Ishikawa (cell line): ENCODE measurements around the gene GPRASP3.

ENCODE experiments used
- CREB1 ChIP-seq: IDR thresholded peaks from 2 replicates; pipeline ENCODE4 v1.6.1; 2012; ENCODE audit warnings: low read depth
- EGR1 ChIP-seq: IDR thresholded peaks from 2 replicates; pipeline ENCODE4 v1.6.1; 2012
- MAX ChIP-seq: IDR thresholded peaks from 2 replicates; pipeline ENCODE4 v1.6.1; 2012
- NFIC ChIP-seq: IDR thresholded peaks from 2 replicates; pipeline ENCODE4 v1.6.1; 2012
- REST ChIP-seq: IDR thresholded peaks from 2 replicates; pipeline ENCODE4 v1.6.1; 2012; ENCODE audit warnings: low read depth, mild to moderate bottlenecking
- TAF1 ChIP-seq: IDR thresholded peaks from 2 replicates; pipeline ENCODE4 v1.6.1; 2012; ENCODE audit warnings: low read depth, mild to moderate bottlenecking
- USF1 ChIP-seq: IDR thresholded peaks from 2 replicates; pipeline ENCODE4 v1.6.1; 2012
- YY1 ChIP-seq: IDR thresholded peaks from 2 replicates; pipeline ENCODE4 v1.6.1; 2012; ENCODE audit warnings: low read depth

Gene GPRASP3

GRCh38 chrX:102768987-102769761 lies 48.6 kb downstream of the GPRASP3 start:
- TF ChIP-seq NFIC = no peak
- no peak for TF ChIP-seq YY1
- TF ChIP-seq REST = no peak
- TF ChIP-seq CREB1 = peak; percentile 97
- TF ChIP-seq TAF1 = peak; percentile 58
- TF ChIP-seq EGR1 = no peak
- TF ChIP-seq MAX = peak; percentile 38; the same call in 1 of the 2 replicates
- TF ChIP-seq USF1 = no peak
